ENCODE data around the gene CISD2.
"Not testable (repeated sequence)": the region's sequence is repeated elsewhere in the genome, so short reads cannot be mapped to it uniquely, and the experiment has no call there.

The CISD2 gene, protein sequence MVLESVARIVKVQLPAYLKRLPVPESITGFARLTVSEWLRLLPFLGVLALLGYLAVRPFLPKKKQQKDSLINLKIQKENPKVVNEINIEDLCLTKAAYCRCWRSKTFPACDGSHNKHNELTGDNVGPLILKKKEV

DNA sequence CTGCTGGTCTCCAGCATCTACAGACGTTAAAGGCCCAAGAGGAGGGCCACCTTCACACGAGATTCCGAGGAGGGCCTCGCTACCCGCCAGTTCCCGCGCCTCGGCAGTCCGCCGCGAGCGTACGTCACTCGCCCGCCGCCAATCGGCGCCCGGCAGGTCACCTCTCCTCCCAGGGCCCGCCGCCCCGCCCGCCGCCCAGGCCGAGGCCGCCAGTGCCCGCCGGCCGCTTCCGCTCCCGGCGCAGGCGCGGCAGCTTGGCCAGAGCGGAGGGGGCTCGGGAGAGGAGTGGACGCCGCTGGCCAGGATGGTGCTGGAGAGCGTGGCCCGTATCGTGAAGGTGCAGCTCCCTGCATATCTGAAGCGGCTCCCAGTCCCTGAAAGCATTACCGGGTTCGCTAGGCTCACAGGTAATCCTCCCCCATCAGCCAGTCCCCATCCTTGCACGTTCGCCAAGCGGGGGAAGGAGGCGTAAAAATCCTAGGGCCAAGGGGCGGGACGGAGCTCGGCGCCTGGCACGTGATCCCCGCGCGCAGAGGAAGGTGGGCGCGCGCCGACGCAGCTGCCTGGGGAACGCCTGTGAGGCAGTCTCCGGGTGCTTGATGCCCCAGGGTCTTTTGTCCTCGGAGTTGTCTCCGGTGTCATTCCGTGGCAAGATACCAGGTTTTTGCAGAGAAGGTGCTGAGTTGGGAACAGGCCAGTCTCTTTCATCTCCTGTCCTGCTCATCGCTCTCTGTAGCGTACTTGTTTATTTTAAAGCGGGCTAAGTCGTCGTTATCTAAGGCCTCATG is at the start of gene CISD2:
CISD2 (plus strand) TSS at position 212 of the 788 bp plus-strand sequence; CDS start at position 305, 93 bp downstream.
- DNase-seq (ENCODE audit: low spot score), result peak; percentile 89

- not testable (repeated sequence) for DNase-seq (ENCODE audit: low spot score)
Measured at GRCh38 chr4:102819100-102819499, 49.7 kb upstream of the CISD2 start.

DNA sequence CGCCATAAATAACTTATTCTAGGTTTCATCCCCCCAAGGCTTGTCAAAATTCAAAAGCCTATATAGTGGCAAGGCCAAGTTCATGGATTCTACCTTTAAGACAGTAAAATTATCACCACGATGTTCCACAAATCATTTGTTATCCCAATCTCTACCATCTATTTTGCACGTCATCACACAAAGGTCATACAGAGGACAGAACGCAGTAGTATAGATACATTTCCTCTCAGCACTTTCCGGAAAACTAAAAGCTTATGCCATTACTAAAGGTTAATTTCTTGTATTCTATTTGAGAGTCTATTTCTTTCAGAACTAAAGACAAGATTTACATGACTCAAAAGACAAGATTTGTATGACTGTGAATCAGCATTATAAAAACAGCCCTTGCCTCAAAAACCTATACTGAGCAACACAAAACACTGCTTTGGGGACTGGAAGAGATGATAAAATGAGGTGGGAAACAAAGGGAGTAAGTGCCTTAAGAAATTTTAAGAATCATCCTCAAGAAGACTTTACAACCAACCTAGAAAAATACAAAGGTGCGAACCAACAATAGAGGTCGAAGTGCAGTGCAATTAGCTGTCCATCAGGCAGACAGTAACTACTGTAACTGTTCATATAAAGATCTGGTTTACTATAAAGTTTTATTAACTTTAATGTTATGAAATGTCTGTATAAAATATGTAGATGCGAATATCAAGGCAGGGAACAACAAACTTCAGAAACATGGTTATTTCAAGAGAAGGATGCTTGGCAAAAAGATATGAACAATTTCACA is 49.0 kb upstream of the CISD2 start:
- DNase-seq (ENCODE audit: low spot score), result no peak

GRCh38 chr4:102823464-102823863 is 45.3 kb upstream of the CISD2 start:
- DNase-seq (ENCODE audit: low spot score), result no peak

GRCh38 chr4:102823897-102824296 is 44.9 kb upstream of the CISD2 start:
- DNase-seq (ENCODE audit: low spot score), result no peak

DNA sequence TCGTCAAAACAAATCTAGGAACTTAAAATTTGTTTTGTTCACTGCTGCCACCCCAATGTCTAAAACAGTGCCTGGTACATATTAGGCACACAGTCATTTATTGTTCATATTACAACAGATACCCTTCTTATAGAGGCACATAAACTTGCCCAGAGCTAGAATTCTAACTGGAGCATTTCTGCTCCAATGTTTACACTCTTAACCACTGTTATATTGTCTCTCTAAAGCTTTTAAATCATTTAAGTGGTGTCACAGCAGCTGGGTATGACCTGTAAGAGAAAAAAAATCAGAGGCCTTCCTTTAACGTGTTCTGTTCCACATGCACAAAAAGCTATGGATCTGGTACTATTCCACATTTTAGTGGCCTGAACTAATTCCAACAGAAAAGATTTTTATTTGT is 44.4 kb upstream of the CISD2 start:
- DNase-seq (ENCODE audit: low spot score), result no peak

- peak; percentile 24 for DNase-seq (ENCODE audit: low spot score)
Measured at GRCh38 chr4:102825261-102826091, 43.3 kb upstream of the CISD2 start.

DNA sequence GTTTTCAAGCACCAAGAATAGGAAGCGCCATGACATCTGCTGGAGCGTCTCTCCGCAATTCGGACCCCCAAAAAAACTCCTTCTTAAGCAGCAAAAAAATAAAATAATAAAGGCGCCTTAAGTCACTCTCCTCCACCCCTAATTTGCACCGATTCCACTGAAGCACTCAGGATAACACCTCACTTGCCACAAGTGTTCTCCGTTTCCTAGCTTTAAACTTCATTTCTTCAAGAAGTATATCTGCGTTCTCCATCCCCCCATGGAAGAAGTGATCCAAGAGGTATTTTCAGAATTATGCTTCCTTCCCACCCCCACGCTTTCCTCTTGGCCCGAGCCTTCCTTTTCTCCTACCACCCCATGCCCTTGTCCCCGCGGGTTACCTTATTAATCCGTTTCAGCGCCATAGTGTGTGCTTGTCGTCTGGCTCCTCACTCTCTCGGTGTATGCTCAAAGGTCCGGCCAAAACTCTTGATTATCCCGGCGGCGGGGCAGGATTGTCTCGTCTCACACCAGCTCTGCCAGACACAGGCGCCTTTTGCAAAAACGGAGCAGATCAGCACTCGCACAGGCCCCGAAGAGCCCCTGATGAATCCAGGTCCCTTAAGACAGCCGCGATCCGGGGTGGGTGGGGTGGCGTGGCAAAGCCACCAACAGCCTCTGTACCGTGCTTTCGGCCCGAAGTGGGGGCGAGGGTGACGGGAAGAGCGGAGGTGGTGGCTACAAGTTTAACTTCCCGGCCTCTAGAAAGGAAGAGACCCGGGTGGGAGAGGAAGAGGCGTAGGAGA is 42.5 kb upstream of the CISD2 start:
- no peak for DNase-seq (ENCODE audit: low spot score)

DNA sequence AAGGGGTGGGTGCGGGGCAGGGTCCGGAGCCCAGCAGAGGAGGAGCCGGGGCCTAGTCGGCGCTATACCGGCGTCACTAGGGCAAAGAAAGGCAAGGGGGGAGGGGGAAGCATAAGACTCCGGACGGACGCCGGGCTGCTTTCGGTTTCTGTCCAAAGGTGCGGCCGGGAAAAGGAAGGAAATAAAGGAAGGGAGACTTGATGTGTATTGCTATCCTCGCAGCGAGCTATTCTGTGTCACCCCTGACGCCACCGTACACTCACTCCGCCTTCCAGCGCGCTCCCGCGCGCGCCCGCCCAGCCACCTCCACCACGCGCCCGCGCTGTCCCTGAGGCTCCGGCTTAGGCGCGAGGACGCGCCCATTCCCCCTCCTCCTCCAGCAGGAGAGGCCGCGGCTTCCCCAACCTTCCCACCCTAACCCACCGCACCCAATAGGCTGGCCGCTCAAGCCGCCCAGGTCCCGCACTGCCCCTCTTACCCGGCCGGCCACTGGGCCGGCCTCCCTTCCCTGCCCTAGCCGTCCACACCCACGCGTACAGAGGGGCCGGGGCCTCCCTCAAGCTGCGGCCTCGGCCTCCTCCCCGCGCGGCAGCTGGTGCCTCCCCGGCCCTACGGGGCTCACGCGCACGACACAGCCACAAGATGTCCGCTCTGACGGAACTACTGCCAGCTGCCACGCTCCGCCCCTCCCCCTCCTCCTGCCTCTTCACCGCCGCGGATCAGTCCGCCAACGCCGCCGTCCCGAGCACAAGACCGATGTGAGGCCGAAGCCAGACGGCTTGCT is 41.7 kb upstream of the CISD2 start, which contains the start of gene UBE2D3:
UBE2D3 (minus strand) TSS at position 662 of the 784 bp plus-strand sequence. CDS start 1,043 bp downstream, outside the sequence.
- peak; percentile 55 for DNase-seq (ENCODE audit: low spot score)

GRCh38 chr4:102827674-102828496 is 40.9 kb upstream of the CISD2 start:
- DNase-seq (ENCODE audit: low spot score), result peak; percentile 92

DNA sequence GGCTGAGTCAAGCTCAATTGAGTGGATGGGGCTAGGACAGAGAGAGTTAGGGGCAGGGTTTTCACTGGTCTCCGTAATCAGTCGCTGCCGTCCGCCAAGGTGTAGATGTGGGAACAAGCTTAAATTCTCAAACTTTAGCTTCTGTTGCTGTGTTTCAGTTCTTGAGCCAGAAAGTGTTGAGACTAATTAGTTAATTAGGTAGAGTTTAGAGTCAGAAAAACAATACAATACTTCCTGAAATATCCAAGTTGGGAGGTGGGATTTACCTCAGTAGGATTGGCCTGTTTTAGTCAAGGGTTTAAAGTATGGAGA is 40.3 kb upstream of the CISD2 start:
- no peak for DNase-seq (ENCODE audit: low spot score)

GRCh38 chr4:102829803-102830202 is 39.0 kb upstream of the CISD2 start:
- no peak for DNase-seq (ENCODE audit: low spot score)

DNA sequence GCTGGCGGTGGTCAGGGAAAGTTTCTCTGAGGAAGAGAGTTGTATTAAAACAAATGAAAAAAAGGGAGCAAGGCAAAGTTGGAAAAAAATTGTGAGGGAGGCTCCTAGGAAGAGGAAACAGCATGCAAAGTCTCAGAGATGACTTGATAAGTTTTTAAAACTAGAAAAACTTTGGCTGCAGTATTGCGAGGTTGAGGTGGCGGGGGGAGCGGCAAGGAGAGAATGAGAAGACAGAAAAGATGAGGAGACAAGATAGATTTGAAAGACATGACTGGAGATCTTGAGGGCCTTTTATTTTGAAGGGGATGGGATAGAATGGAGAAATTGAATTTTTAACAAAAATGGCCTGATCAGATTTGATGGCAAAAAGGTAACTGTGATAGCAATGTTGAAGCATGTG is 36.7 kb upstream of the CISD2 start:
- DNase-seq (ENCODE audit: low spot score), result no peak

- no peak for DNase-seq (ENCODE audit: low spot score)
Measured at GRCh38 chr4:102832667-102833066, 36.1 kb upstream of the CISD2 start.

GRCh38 chr4:102836596-102836995 is 32.2 kb upstream of the CISD2 start:
- DNase-seq (ENCODE audit: low spot score), result no peak

GRCh38 chr4:102842367-102842766 is 26.4 kb upstream of the CISD2 start:
- DNase-seq (ENCODE audit: low spot score), result no peak

DNA sequence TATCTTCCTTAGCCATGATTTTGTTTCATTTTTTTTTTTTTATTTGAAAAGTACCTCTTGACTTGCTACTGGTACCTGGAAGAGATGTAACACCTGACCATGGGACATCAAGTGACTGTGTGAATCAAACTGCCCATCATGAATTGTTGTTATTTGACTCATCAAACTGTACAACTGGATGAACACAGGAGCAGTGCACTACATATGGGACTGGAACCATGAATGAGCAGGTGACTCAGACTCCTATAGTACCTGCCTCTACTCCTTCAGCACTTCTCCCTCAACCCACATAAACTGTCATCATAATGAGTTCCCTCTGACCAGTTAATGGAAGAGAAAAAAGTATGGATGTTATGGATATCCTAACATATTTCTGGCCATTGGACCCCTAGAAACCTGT is 25.5 kb upstream of the CISD2 start:
- no peak for DNase-seq (ENCODE audit: low spot score)

GRCh38 chr4:102843938-102844337 is 24.9 kb upstream of the CISD2 start:
- no peak for DNase-seq (ENCODE audit: low spot score)

DNA sequence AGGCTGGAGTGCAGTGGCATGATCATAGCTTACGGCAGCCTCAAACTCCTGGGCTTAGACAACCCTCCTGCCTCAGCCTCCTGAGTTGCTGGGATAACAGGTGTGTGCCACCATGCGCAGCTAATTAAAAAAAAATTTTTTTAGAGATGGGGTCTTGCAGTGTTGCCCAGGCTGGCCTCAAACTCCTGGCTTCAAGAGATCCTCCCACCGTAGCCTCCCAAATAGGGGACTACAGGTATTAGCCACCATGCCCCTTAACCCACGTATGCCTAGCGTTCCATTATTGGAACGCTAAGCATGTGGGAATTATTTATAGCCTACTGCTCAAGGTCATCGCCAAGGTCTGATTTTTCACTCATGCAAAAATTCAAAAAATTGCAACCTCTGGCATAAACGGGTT is 21.1 kb upstream of the CISD2 start:
- no peak for DNase-seq (ENCODE audit: low spot score)

All from COLO829 (cell line).